AG10803 (cell line): Measurements from ENCODE around the gene BICDL1.
A peak's percentile ranks its signal among the peaks of the same experiment; 100 is the strongest.

Experiments used
- DNase-seq: peaks from one replicate; pipeline ENCODE4 v3.0.0; 2010; ENCODE audit warnings: low read depth
- H3K4me3 ChIP-seq: 2 replicates; pipeline ENCODE4 v1.5.1; 2011; ENCODE audit warnings: mild to moderate bottlenecking, low read length, control low read depth
- CTCF ChIP-seq: conservative IDR thresholded peaks from 2 replicates; pipeline ENCODE4 v1.5.1; 2011; ENCODE audit warnings: mild to moderate bottlenecking, low read length, control low read depth, inconsistent platforms

BICDL1 gene

GRCh38 chr12:120110550-120111501, 121.8 kb downstream of the BICDL1 start:
- no peak overlapping the region for H3K4me3 ChIP-seq
- no peak for TF ChIP-seq CTCF
- DNase-seq = no peak

- peak overlapping the region; percentile 81 for H3K4me3 ChIP-seq
- no peak for TF ChIP-seq CTCF
- DNase-seq = peak; percentile 30
Measured at GRCh38 chr12:120115066-120115465, 126.0 kb downstream of the BICDL1 start.

- peak overlapping the region; percentile 81 for H3K4me3 ChIP-seq
- peak; percentile 39 for DNase-seq
- TF ChIP-seq CTCF = no peak
Measured at GRCh38 chr12:120115692-120116440, 126.8 kb downstream of the BICDL1 start.

- DNase-seq = no peak
- H3K4me3 ChIP-seq = peak within 1 kb of the TSS; percentile 93
- TF ChIP-seq CTCF = no peak
Measured at GRCh38 chr12:120116441-120116791, 127.4 kb downstream of the BICDL1 start, which contains the start of gene RAB35. Gene RAB35, minus strand, starts transcription at chr12:120116753. Its CDS starts 103 bp downstream, at chr12:120116650.

GRCh38 chr12:120116792-120117651, 128.0 kb downstream of the BICDL1 start:
- TF ChIP-seq CTCF = no peak
- peak overlapping the region; percentile 93 for H3K4me3 ChIP-seq
- peak; percentile 92 for DNase-seq

GRCh38 chr12:120117961-120118320, 128.9 kb downstream of the BICDL1 start:
- peak overlapping the region; percentile 93 for H3K4me3 ChIP-seq
- TF ChIP-seq CTCF = no peak
- DNase-seq = no peak
